Body of pancreas (tissue), 4 donors: ENCODE data around the gene FPR1.

Experiments used
- CTCF ChIP-seq, 7 experiments: fragments of 450-650 bp in 4 of 7; fragments of 200-600 bp in 3 of 7; sonication (generic) in 3 of 7; IDR thresholded peaks; one replicate each; pipeline ENCODE4 v1.5.1; 2016 to 2019; ENCODE audit warnings: antibody characterized with exemption in 7 of 7
- POLR2A ChIP-seq, 3 donors: fragments of 450-650 bp; IDR thresholded peaks; one replicate each; pipeline ENCODE4 v1.6.1; 2016; ENCODE audit warnings: antibody characterized with exemption in 3 of 3, mild to moderate bottlenecking in 2 of 3

- TF ChIP-seq CTCF (IDR thresholded peaks at IDR 0.05): no peak
- no peak for TF ChIP-seq POLR2A (IDR thresholded peaks at IDR 0.05)
These were observed 32.3 kb downstream of the FPR1 start for GRCh38 chr19:51719251-51719988.
